HG02852 (cell line): ENCODE data around the gene ST14.
"Not testable (repeated sequence)": the region's sequence is repeated elsewhere in the genome, so short reads cannot be mapped to it uniquely, and the experiment has no call there.

Experiments used
- ATAC-seq: cut with Tn5 transposase; IDR thresholded peaks from one replicate; pipeline ENCODE4 v1.9.1; 2021; ENCODE audit warnings: mild to moderate bottlenecking, moderate library complexity; ENCODE audit not compliant: unreplicated experiment

Gene ST14

GRCh38 chr11:130220311-130221035 lies 60.9 kb downstream of the ST14 start:
- no peak for ATAC-seq

- no peak for ATAC-seq
These were observed 63.8 kb downstream of the ST14 start for GRCh38 chr11:130223291-130223971.

DNA sequence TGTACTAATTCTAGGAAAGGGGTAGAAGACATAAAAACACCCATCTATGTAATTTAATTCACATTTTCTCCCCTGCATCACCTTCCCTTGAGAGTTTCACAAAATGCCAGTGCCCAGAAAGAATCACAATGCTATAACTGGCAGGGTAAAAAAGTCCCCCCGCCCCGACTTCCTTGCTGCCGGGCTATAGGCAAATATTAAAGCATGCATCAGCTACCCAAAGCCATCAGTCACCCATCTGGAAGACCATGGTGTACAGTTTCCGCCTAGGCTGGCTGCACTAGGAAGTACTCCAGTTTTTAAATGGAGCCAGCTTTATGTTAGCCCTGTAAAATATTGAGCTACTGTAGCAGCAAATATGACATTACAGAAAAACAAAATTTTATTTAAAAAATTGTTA lies 67.8 kb downstream of the ST14 start:
- no peak for ATAC-seq

- not testable (repeated sequence) for ATAC-seq
These were observed 73.9 kb downstream of the ST14 start for GRCh38 chr11:130233486-130233885.

GRCh38 chr11:130233888-130234287 lies 74.3 kb downstream of the ST14 start:
- not testable (repeated sequence) for ATAC-seq

DNA sequence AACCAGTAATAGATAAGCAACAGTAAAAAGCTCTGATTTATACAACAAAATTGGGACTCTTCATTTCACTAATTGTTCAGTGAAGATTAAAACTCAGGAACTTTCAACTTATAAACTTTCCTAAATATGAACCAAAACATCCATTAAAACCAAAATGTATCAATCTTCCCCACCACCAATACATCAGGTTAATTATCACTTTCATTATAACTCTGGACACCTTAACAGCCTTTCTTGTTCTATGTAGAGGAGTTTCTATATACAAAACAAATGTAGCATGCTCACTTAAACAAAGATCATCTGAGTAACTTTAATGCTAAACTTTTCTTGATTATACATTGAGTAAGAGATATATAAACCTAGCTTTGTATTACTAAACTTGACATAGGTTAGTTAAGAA lies 74.7 kb downstream of the ST14 start:
- no peak for ATAC-seq

- peak; percentile 66 for ATAC-seq
These were observed 77.9 kb downstream of the ST14 start for GRCh38 chr11:130237282-130238006.

- no peak for ATAC-seq
These were observed 82.1 kb downstream of the ST14 start for GRCh38 chr11:130241713-130242112.

DNA sequence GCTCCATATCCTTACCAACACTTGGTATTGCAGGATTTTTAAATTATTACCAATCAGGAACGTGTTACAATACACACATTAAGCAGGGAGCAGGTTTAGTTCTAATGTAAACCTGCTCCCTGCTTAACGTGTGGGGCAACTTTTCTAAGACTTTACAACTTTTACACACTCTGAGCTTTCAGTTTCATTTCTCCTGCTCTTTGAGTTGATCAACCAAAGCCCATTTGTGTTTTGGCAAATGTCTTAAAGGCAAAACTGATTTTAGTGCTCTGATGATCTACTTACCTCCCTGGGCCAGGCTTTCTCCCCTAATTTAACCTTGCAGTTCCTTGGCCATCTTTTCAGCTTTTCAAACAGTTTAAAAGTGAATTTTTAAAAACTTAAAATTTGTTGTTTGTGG lies 84.2 kb downstream of the ST14 start:
- peak; percentile 85 for ATAC-seq

- ATAC-seq: no peak
These were observed 85.3 kb downstream of the ST14 start for GRCh38 chr11:130244848-130245247.

- ATAC-seq: not testable (repeated sequence)
These were observed 85.8 kb downstream of the ST14 start for GRCh38 chr11:130245375-130245774.

DNA sequence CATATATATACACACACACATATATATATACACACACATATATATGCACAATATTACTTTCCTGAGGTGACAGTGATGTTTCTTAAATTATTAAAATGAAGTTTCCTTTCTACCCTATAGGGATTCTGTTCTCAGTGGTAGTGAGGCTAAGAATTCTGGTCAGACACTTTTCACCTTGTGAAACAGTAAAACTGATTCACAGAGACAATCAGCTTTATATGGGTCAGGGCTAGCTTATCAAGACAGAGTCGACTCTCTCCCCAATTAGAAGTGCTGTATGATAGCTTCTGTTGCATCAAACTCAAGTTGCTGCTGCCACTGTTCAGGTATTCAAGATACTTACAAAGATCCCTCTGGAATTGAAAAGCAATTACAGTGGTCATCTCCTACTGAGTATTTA lies 86.7 kb downstream of the ST14 start:
- ATAC-seq: no peak

DNA sequence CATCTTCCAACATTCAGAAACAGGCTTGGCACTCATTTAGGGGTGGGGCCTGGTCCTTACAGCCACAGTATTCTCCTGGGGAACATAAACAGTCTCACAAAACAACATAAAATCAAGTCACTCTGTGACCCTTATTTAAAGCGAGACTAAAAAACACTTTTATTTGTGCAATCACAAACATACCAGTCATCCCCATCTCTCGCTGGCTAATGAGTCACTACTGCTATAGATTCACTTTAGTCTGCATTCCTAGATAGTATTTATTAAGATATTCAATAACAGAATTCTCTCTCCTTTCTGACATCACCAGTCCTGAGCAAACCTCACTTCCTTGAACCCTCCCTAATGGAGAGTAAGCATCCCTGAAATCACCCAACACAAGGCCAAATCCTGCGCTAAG lies 87.2 kb downstream of the ST14 start:
- ATAC-seq: no peak

- ATAC-seq: no peak
These were observed 87.7 kb downstream of the ST14 start for GRCh38 chr11:130247319-130247718.

DNA sequence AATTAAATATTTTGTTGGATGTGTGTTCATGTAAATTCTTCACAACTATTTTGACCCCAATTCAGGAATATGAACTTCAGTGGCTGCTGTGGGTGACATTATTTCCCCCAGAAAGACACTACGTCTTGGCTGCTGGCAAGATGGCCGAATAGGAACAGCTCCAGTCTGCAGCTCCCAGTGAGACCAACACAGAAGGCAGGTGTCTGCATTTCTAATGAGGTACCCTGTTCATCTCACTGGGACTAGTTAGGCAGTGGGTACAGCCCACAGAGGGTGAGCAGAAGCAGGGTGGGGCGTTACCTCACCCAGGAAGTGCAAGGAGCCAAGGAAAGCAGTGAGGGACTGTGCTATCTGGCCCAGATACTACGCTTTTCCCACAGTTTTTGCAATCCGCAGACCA lies 89.8 kb downstream of the ST14 start:
- ATAC-seq: no peak

DNA sequence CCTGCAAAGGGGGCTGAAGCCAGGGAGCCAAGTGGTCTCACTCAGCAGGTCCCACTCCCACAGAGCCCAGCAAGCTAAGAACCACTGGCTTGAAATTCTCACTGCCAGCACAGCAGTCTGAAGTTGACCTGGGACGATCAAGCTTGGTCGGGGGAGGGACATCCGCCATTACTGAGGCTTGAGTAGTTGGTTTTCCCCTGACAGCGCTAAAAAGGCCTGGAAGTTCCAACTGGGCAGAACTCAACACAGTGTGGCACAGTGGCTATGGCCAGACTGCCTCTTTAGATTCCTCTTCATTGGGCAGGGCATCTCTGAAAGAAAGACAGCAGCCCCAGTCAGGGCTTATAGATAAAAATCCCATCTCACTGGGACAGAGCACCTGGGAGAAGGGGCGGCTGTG lies 90.3 kb downstream of the ST14 start:
- not testable (repeated sequence) for ATAC-seq

- ATAC-seq: not testable (repeated sequence)
These were observed 92.2 kb downstream of the ST14 start for GRCh38 chr11:130251763-130252162.
